ENCODE results near the gene NEURL1B.
A peak's percentile ranks its signal among the peaks of the same experiment; 100 is the strongest.

Gene NEURL1B

GRCh38 chr5:172595596-172596455, 45.2 kb upstream of the NEURL1B start:
- ChIA-PET POLR2A (no interaction called here), CTCF (no interaction called here)
- TF ChIP-seq BHLHE40 (IDR thresholded peaks at IDR 0.05; ENCODE audit: borderline replicate concordance), result no peak
- no peak for TF ChIP-seq ELF4 (IDR thresholded peaks at IDR 0.05)
- TF ChIP-seq FOXM1 (IDR thresholded peaks at IDR 0.05; ENCODE audit: borderline replicate concordance), result no peak
- no peak for TF ChIP-seq TARDBP (IDR thresholded peaks at IDR 0.05)
- TF ChIP-seq NFRKB (IDR thresholded peaks at IDR 0.05), result no peak
- TF ChIP-seq ZNF384 (IDR thresholded peaks at IDR 0.05), result no peak
- DNase-seq (ENCODE audit: extremely low spot score), result no peak

DNA sequence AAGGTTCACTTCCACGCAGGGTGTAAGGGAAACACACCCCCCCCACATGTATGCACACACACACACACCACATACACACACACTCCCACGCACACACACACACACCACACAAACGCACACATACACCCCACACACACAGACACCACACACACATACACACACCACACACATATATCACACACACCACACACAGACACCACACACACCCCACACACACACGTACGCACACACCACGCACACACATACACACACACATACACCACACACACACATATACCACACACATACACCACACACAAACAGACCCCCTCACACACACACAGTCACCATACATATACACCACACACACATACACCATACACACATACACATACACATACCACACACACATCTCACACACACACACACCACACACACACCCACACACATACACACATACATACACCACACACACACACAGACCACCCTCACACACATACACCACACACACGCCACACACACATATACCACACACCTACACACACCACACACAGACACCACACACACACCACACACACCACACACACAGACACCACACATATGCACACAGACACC, 44.3 kb upstream of the NEURL1B start:
- no peak for DNase-seq (ENCODE audit: extremely low spot score)
- no peak for TF ChIP-seq FOXK2 (IDR thresholded peaks at IDR 0.05)
- 0 out of 2 replicates have a peak, but pooled peaks have one; percentile 2 for TF ChIP-seq TARDBP (IDR thresholded peaks at IDR 0.05)
- ChIA-PET POLR2A (no interaction called here), CTCF (no interaction called here)

- ChIA-PET POLR2A (no interaction called here), CTCF (no interaction called here)
- TF ChIP-seq L3MBTL2 (conservative IDR thresholded peaks at IDR 0.05) (no peak), FOXK2 (IDR thresholded peaks at IDR 0.05) (no peak), ARNT (IDR thresholded peaks at IDR 0.05) (no peak), FOXM1 (IDR thresholded peaks at IDR 0.05; ENCODE audit: borderline replicate concordance) (no peak), BHLHE40 (IDR thresholded peaks at IDR 0.05; ENCODE audit: borderline replicate concordance) (no peak), CTBP1 (IDR thresholded peaks at IDR 0.05; ENCODE audit: borderline replicate concordance) (no peak), ELF4 (IDR thresholded peaks at IDR 0.05) (no peak), FOXA1 (IDR thresholded peaks at IDR 0.05) (no peak), LEF1 (IDR thresholded peaks at IDR 0.05; ENCODE audit: borderline replicate concordance) (no peak), ZNF384 (IDR thresholded peaks at IDR 0.05) (no peak), SUZ12 (IDR thresholded peaks at IDR 0.05) (no peak), HDGF (IDR thresholded peaks at IDR 0.05; ENCODE audit: borderline replicate concordance) (no peak), NFRKB (IDR thresholded peaks at IDR 0.05) (no peak), SP1 (IDR thresholded peaks at IDR 0.05) (no peak), TARDBP (IDR thresholded peaks at IDR 0.05) (no peak), PKNOX1 (IDR thresholded peaks at IDR 0.05) (no peak)
- no peak for DNase-seq (ENCODE audit: extremely low spot score)
These were observed 43.3 kb upstream of the NEURL1B start for GRCh38 chr5:172597755-172598155.

DNA sequence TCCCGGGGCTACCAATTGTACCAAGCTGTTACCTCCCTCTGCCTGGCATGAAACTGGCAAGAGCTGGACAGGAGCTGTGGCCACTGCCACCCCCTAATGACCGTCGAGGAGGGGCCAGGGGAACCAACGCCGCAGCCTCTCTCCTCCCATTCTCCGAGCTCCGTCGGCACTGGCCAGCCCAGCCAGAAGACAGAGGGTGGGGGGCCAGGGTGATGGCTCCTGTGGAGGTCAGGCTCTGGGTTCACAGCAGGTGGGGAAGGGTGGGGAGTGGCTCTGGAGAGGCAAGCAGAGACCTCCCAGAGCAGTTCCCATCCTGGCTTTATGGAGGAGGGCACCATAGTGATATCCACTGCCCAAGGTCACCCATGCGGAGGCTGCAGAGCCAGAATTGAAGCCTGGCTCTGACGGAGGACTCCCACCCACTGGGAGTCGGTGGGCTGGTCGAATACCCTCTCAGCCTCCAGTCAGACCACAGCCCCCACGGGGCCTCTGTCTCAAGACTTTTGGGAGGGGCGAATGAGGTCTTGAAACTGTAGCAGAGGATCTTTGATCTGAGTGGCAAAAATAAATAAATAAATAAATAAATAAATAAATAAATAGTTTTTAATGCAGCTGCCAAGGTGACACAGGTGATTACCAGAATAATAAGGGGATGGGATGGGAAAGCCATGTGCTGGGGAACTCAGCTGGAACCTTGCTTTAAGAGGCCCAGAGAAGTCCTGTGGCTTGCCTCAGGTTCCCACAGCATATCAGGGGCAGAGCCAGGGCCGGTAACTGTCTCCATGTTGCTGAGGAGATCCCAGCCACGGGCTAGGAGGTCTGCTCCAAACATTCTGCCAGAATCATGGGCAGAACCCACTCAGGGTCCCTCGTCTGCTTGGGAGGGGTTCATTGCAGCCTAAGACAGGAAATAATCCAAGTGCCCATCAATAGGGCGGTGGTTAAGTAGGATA, 42.5 kb upstream of the NEURL1B start:
- no peak for DNase-seq (ENCODE audit: extremely low spot score)
- POLR2A ChIA-PET, result no interaction called here
- CTCF ChIA-PET, result no interaction called here
- TF ChIP-seq CTBP1 (IDR thresholded peaks at IDR 0.05; ENCODE audit: borderline replicate concordance), result no peak
- no peak for TF ChIP-seq HDGF (IDR thresholded peaks at IDR 0.05; ENCODE audit: borderline replicate concordance)
- no peak for TF ChIP-seq BHLHE40 (IDR thresholded peaks at IDR 0.05; ENCODE audit: borderline replicate concordance)
- no peak for TF ChIP-seq ARNT (IDR thresholded peaks at IDR 0.05)
- TF ChIP-seq SP1 (IDR thresholded peaks at IDR 0.05), result no peak
- no peak for TF ChIP-seq FOXM1 (IDR thresholded peaks at IDR 0.05; ENCODE audit: borderline replicate concordance)
- TF ChIP-seq PKNOX1 (IDR thresholded peaks at IDR 0.05), result no peak
- TF ChIP-seq ELF4 (IDR thresholded peaks at IDR 0.05), result no peak
- TF ChIP-seq TARDBP (IDR thresholded peaks at IDR 0.05), result no peak
- TF ChIP-seq FOXK2 (IDR thresholded peaks at IDR 0.05), result no peak

- POLR2A ChIA-PET, result no interaction called here
- no peak for TF ChIP-seq SUZ12 (IDR thresholded peaks at IDR 0.05)
- TF ChIP-seq TARDBP (IDR thresholded peaks at IDR 0.05), result no peak
- no peak for TF ChIP-seq ZNF384 (IDR thresholded peaks at IDR 0.05)
- TF ChIP-seq HDGF (IDR thresholded peaks at IDR 0.05; ENCODE audit: borderline replicate concordance), result no peak
- no peak for TF ChIP-seq L3MBTL2 (conservative IDR thresholded peaks at IDR 0.05)
- no peak for TF ChIP-seq FOXK2 (IDR thresholded peaks at IDR 0.05)
- no peak for TF ChIP-seq ARNT (IDR thresholded peaks at IDR 0.05)
- no peak for TF ChIP-seq FOXA1 (IDR thresholded peaks at IDR 0.05)
- no peak for TF ChIP-seq NFRKB (IDR thresholded peaks at IDR 0.05)
- TF ChIP-seq LEF1 (IDR thresholded peaks at IDR 0.05; ENCODE audit: borderline replicate concordance), result no peak
- no peak for TF ChIP-seq BHLHE40 (IDR thresholded peaks at IDR 0.05; ENCODE audit: borderline replicate concordance)
- TF ChIP-seq FOXM1 (IDR thresholded peaks at IDR 0.05; ENCODE audit: borderline replicate concordance), result no peak
- TF ChIP-seq PKNOX1 (IDR thresholded peaks at IDR 0.05), result no peak
- TF ChIP-seq ELF4 (IDR thresholded peaks at IDR 0.05), result no peak
- TF ChIP-seq CTBP1 (IDR thresholded peaks at IDR 0.05; ENCODE audit: borderline replicate concordance), result no peak
- TF ChIP-seq SP1 (IDR thresholded peaks at IDR 0.05), result no peak
- CTCF ChIA-PET, result no interaction called here
- no peak for DNase-seq (ENCODE audit: extremely low spot score)
These were observed 41.9 kb upstream of the NEURL1B start for GRCh38 chr5:172599204-172599567.

All from HEK293T (cell line).